Left lung (tissue), 10 donors: ENCODE measurements around the gene USP28. TPM values are rescaled to one million over a fixed set of nuclear protein-coding genes. Genes with fewer than 3 reads are reported as not detected.

Experiments
- ATAC-seq: fragments of 200-7000 bp; cut with Tn5 transposase; one replicate; pipeline ENCODE4 v1.9.1; 2020; ENCODE audit warnings: moderate library complexity
- DNase-seq, 4 donors: peaks; one replicate each; pipeline ENCODE4 v3.0.0-alpha.2; 2013 to 2020
- H3K27ac ChIP-seq, 2 donors: fragments of 200-600 bp; sonication (generic) in 1 of 2; one replicate each; pipeline versions ENCODE4 v1.5.0 to v1.8.0; 2020 to 2021
- H3K27me3 ChIP-seq, 2 donors: fragments of 200-600 bp; sonication (generic) in 1 of 2; one replicate each; pipeline versions ENCODE4 v1.5.0 to v1.8.0; 2020 to 2021
- H3K36me3 ChIP-seq, 2 donors: fragments of 200-600 bp; sonication (generic) in 1 of 2; one replicate each; pipeline versions ENCODE4 v1.5.0 to v1.8.0; 2020 to 2021
- H3K4me1 ChIP-seq, 2 donors: fragments of 200-600 bp; one replicate each; pipeline ENCODE4 v1.8.0; 2021
- H3K4me3 ChIP-seq, 2 donors: fragments of 200-600 bp; sonication (generic) in 1 of 2; one replicate each; pipeline versions ENCODE4 v1.5.0 to v1.8.0; 2020 to 2021; ENCODE audit warnings: mild to moderate bottlenecking in 1 of 2
- H3K9me3 ChIP-seq, 2 donors: fragments of 200-600 bp; sonication (generic) in 1 of 2; one replicate each; pipeline versions ENCODE4 v1.5.0 to v1.8.0; 2020 to 2021
- intact Hi-C, 2 donors: fragments of 100-400 bp; cut with DNase I; formaldehyde crosslinking; loops; one replicate each; pipeline versions ENCODE4 v1.11.2 to v1.14.2; 2022
- polyA plus RNA-seq, 6 donors: library from polyadenylated mRNA; unstranded; fragments of 120-200 nt; gene quantifications; one replicate each; pipeline ENCODE4 v1.2.1, GENCODE V29; 2013; ENCODE audit not compliant: insufficient read length in 6 of 6
- total RNA-seq, 2 donors: library from RNA; stranded (reverse); fragmentation: NEBNext Ultra II Directional; extraction: Animal tissue kit (Norgen Biotek cat#: 25700); gene quantifications; one replicate each; pipeline ENCODE4 v1.2.1, GENCODE V29; 2021
- TF ChIP-seq, protein P1 (sequence below), 2 donors: fragments of 200-600 bp; sonication (generic) in 1 of 2; IDR thresholded peaks; one replicate each; pipeline versions ENCODE4 v1.5.0 to v1.8.0; 2021; ENCODE audit warnings: antibody characterized with exemption in 2 of 2
- donor health status: DM: no; HTN: yes; CAD: no.
- donor health status: DM: no; HTN: no; CAD: no.

Gene USP28
- total and polyA plus RNA-seq, 8 donors = 21.7 to 52.1 (median 39.6) TPM

DNA sequence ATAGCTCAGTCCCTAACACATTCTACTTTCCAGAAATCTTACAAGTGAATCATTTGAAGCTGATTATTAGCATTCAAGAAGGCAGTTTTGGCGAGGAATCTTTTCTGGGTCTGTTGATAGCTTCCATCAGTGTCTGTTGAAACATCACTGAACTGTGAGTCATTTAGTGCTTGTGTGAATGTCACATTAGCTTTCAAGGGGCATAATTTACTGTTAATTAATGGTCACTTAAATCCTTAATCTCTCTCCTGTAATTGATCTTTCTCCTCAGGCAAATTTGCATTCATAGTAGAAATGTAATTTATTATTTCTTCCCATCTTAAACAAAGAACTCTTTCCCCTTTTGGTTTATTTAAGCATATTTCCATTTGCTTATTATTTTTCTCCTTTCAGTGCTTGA, 31.8 kb upstream of the USP28 start:
- H3K27ac ChIP-seq = no peak overlapping the region
- DNase-seq (no peak), ATAC-seq (no peak)
- no peaks in the 10 kb centered on the region for H3K4me1 ChIP-seq
- intact Hi-C loops = no loop called here
- no peak overlapping the region for H3K4me3 ChIP-seq
- TF ChIP-seq, protein P1, sequence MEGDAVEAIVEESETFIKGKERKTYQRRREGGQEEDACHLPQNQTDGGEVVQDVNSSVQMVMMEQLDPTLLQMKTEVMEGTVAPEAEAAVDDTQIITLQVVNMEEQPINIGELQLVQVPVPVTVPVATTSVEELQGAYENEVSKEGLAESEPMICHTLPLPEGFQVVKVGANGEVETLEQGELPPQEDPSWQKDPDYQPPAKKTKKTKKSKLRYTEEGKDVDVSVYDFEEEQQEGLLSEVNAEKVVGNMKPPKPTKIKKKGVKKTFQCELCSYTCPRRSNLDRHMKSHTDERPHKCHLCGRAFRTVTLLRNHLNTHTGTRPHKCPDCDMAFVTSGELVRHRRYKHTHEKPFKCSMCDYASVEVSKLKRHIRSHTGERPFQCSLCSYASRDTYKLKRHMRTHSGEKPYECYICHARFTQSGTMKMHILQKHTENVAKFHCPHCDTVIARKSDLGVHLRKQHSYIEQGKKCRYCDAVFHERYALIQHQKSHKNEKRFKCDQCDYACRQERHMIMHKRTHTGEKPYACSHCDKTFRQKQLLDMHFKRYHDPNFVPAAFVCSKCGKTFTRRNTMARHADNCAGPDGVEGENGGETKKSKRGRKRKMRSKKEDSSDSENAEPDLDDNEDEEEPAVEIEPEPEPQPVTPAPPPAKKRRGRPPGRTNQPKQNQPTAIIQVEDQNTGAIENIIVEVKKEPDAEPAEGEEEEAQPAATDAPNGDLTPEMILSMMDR (IDR thresholded peaks at IDR 0.05) = no peak
- H3K36me3 ChIP-seq = no peaks in the 10 kb centered on the region
- H3K9me3 ChIP-seq = no peaks in the 10 kb centered on the region
- H3K27me3 ChIP-seq = peaks cover 0 to 22% of the 10 kb centered on the region in 2 donors

DNA sequence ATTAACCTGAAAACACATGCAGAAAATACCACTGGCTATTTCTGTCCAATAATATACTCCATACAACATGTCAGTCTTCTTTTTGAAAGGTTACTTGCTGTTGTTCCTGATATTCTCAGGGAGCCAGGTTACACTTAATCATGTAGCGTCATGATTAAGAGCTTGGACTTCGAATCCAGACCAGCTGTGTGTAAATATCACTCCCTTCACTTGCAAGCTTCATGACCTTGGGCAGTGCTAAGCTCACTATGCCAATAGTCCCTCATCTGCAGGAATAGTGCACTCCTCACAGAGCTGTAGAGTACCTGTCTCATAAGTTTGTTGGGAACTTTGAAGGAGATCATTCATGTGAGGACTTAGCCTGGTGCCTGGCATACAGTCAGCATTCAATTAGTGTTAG, 31.1 kb upstream of the USP28 start:
- DNase-seq = no peak
- ATAC-seq = peak; percentile 56

GRCh38 chr11:113906038-113906437, 30.7 kb upstream of the USP28 start:
- peak in 1 of 4 donors; percentile 4 for DNase-seq
- Histone ChIP-seq H3K9me3 (no peaks in the 10 kb centered on the region), H3K27ac (no peak overlapping the region), H3K36me3 (no peaks in the 10 kb centered on the region), H3K4me1 (no peaks in the 10 kb centered on the region), H3K4me3 (no peak overlapping the region), H3K27me3 (peaks cover 0 to 22% of the 10 kb centered on the region in 2 donors)
- TF ChIP-seq, protein P1 (IDR thresholded peaks at IDR 0.05) = no peak
- intact Hi-C loops = no loop called here
- ATAC-seq = peak; percentile 69

More for the DNA sequence above, 31.1 kb upstream of the USP28 start:
- Histone ChIP-seq H3K9me3 (no peaks in the 10 kb centered on the region), H3K4me1 (no peaks in the 10 kb centered on the region), H3K36me3 (no peaks in the 10 kb centered on the region), H3K27me3 (peaks cover 0 to 22% of the 10 kb centered on the region in 2 donors), H3K4me3 (no peak overlapping the region), H3K27ac (no peak overlapping the region)
- TF ChIP-seq, protein P1 (IDR thresholded peaks at IDR 0.05) = no peak
- intact Hi-C loops = no loop called here

- intact Hi-C loops = no loop called here
- H3K36me3 ChIP-seq = no peaks in the 10 kb centered on the region
- no peaks in the 10 kb centered on the region for H3K4me1 ChIP-seq
- no peak for ATAC-seq
- no peak within 1 kb of the TSS for H3K4me3 ChIP-seq
- no peak for DNase-seq
- H3K27ac ChIP-seq = no peak within 1 kb of the TSS
- no peaks in the 10 kb centered on the region for H3K9me3 ChIP-seq
- H3K27me3 ChIP-seq = peaks cover 0 to 22% of the 10 kb centered on the region in 2 donors
- TF ChIP-seq, protein P1 (IDR thresholded peaks at IDR 0.05) = no peak
These were observed 29.2 kb upstream of the USP28 start, which contains the start of gene HTR3B for GRCh38 chr11:113904379-113905101. Gene HTR3B, plus strand, starts transcription at chr11:113904796. Its CDS starts 138 bp downstream, at chr11:113904934.

DNA sequence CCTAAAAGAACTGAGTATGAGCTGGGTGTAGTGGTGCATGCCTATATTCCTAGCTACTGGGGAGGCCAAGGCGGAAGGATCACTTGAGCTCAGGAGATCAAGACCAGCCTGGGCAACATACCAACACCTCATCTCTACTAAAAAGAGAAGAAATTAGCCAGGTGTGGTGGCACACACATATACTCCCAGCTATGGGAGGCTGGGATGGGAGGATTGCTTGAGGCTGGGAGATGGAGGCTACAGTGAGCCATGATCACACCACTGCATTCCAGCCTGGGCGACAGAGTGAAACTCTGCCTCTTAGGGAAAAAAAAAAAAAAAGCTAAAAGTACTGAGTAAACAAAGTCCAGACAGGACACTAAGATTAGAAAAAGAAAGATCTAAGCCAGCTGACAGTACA, 25.8 kb upstream of the USP28 start:
- ATAC-seq = no peak
- TF ChIP-seq, protein P1 (IDR thresholded peaks at IDR 0.05) = no peak
- intact Hi-C loops = no loop called here

More for the DNA sequence above, 25.8 kb upstream of the USP28 start:
- Histone ChIP-seq H3K4me3 (no peak overlapping the region), H3K27me3 (peaks cover 0 to 5% of the 10 kb centered on the region in 2 donors), H3K36me3 (no peaks in the 10 kb centered on the region), H3K9me3 (no peaks in the 10 kb centered on the region), H3K4me1 (no peaks in the 10 kb centered on the region), H3K27ac (no peak overlapping the region)
- no peak for DNase-seq
